ENCODE measurements around the gene PRDM7. TPM values are rescaled to one million over a fixed set of nuclear protein-coding genes. Genes with fewer than 3 reads are reported as not detected.

Gene PRDM7
- total and polyA plus RNA-seq, 2 of the 4 experiments (the other 2 are of a cell fraction): not detected

GRCh38 chr16:90015586-90016338, 61.4 kb downstream of the PRDM7 start:
- H2BK15ac ChIP-seq (ENCODE audit: low read depth, low read length): no peak overlapping the region
- H3K27ac ChIP-seq (ENCODE audit: insufficient read depth, low read length): no peak overlapping the region
- no peak overlapping the region for H3K4ac ChIP-seq (ENCODE audit: low read depth, low read length)
- H4K20me1 ChIP-seq (ENCODE audit: insufficient read depth, low read length): peaks cover 3% of the 10 kb centered on the region; the same call in 1 of the 2 replicates
- H4K5ac ChIP-seq (ENCODE audit: low read depth, low read length): no peak overlapping the region
- H2AK5ac ChIP-seq (ENCODE audit: low read depth, low read length): no peak overlapping the region
- POLR2A ChIA-PET (ENCODE audit: unreplicated experiment): no interaction called here
- H4K91ac ChIP-seq (ENCODE audit: insufficient read depth, low read depth, low read length): no peak overlapping the region
- H3K36me3 ChIP-seq (ENCODE audit: control insufficient read depth, insufficient read depth, low read length): no peaks in the 10 kb centered on the region
- ATAC-seq (ENCODE audit: low read depth) (no peak), DNase-seq (no peak)
- H3K9me1 ChIP-seq (ENCODE audit: insufficient read depth, low read length): 0 out of 2 replicates have a peak, but pooled peaks cover 7% of the 10 kb centered on the region
- 89% methylated on average over 14 of the region's 19 CpGs; no CpG with 5 or more reads in 1 of the 2 experiments for WGBS, 2 experiments (ENCODE audit: extremely low coverage in 2 of 2, insufficient read length in 1 of 2)
- no peaks in the 10 kb centered on the region for H3K9me3 ChIP-seq (ENCODE audit: control insufficient read depth, insufficient read depth, low read length)
- no peak overlapping the region for H2AFZ ChIP-seq (replicated peaks; ENCODE audit: low read length, poor library complexity)
- peaks cover 3% of the 10 kb centered on the region for H3K4me1 ChIP-seq (ENCODE audit: control insufficient read depth, insufficient read depth, low read length)
- TF ChIP-seq MAZ (IDR thresholded peaks at IDR 0.05; ENCODE audit: borderline replicate concordance, low read depth, low read length): no peak
- no peak for TF ChIP-seq RAD21 (IDR thresholded peaks at IDR 0.05; ENCODE audit: low read length)
- TF ChIP-seq FOS (IDR thresholded peaks at IDR 0.05; ENCODE audit: low read depth, low read length): no peak
- no peak for TF ChIP-seq RCOR1 (IDR thresholded peaks at IDR 0.05; ENCODE audit: insufficient replicate concordance, low read length)
- TF ChIP-seq ELK1 (IDR thresholded peaks at IDR 0.05; ENCODE audit: borderline replicate concordance, low read depth, low read length): no peak
- CTCF ChIA-PET: no interaction called here
- H2BK5ac ChIP-seq (ENCODE audit: low read depth, low read length, poor library complexity, severe bottlenecking): no peak overlapping the region
- no peak overlapping the region for H2BK120ac ChIP-seq (ENCODE audit: low read depth, low read length)
- H3K14ac ChIP-seq (replicated peaks; ENCODE audit: low read depth, low read length): no peak overlapping the region
- H2BK20ac ChIP-seq (ENCODE audit: low read depth, low read length): no peak overlapping the region
- intact Hi-C loops (cut with micrococcal nuclease) (no loop called here), in situ Hi-C loops (cut with MboI; ENCODE audit: low sequenced_read_pairs) (no loop called here), dilution Hi-C loops (cut with HindIII; ENCODE audit: low sequenced_read_pairs, unreplicated experiment) (no loop called here)
- no peak overlapping the region for H3K56ac ChIP-seq (ENCODE audit: extremely low read depth, insufficient read depth, low read length)
- H3K4me2 ChIP-seq (ENCODE audit: low read depth, low read length): no peak overlapping the region
- H3K27me3 ChIP-seq (ENCODE audit: control insufficient read depth, insufficient read depth, low read length): no peaks in the 10 kb centered on the region
- no peak overlapping the region for H3K4me3 ChIP-seq (ENCODE audit: insufficient read depth, low read depth, low read length)
- no peak overlapping the region for H2AK9ac ChIP-seq (replicated peaks; ENCODE audit: low read depth, low read length, poor library complexity)
- H3K79me1 ChIP-seq (ENCODE audit: low read depth in 1 of 2, low read length in 2 of 2): peaks cover 0 to 4% of the 10 kb centered on the region in 2 experiments; a peak in 1 of 4 replicates
- no peak overlapping the region for H3K18ac ChIP-seq (ENCODE audit: low read depth, low read length)
- H4K8ac ChIP-seq (ENCODE audit: low read depth in 2 of 2, low read length in 2 of 2): no peak overlapping the region
- BruUV-seq (replicated peaks): no TSS peak
- no peak overlapping the region for H3K23ac ChIP-seq (ENCODE audit: low read depth, low read length)
- no peak overlapping the region for H3K9ac ChIP-seq (ENCODE audit: low read depth, low read length)

All from IMR-90 (cell line).